ENCODE data around the gene BYSL. TPM values are rescaled to one million over a fixed set of nuclear protein-coding genes. Genes with fewer than 3 reads are reported as not detected.

Gene BYSL
- total and polyA plus RNA-seq, 4 donors = 5.4 to 11.6 (median 8.6) TPM

- no peak for DNase-seq (ENCODE audit: low spot score)
- Histone ChIP-seq H3K9ac (ENCODE audit: low read depth in 1 of 2, low read length in 2 of 2) (no peak overlapping the region), H3K9me3 (ENCODE audit: control insufficient read depth in 4 of 4, low read length in 3 of 4) (no peaks in the 10 kb centered on the region), H3K4me3 (ENCODE audit: low read depth in 1 of 3, low read length in 3 of 3) (no peak overlapping the region), H3K27me3 (ENCODE audit: control insufficient read depth in 4 of 4, insufficient read depth in 4 of 4, low read length in 3 of 4) (no peaks in the 10 kb centered on the region), H3K27ac (ENCODE audit: low read depth in 1 of 2, low read length in 2 of 2) (no peak overlapping the region), H3K4me1 (ENCODE audit: control insufficient read depth in 4 of 4, insufficient read depth in 4 of 4, low read length in 3 of 4) (peaks cover 3 to 27% (median 14%) of the 10 kb centered on the region in 4 donors), H3K36me3 (ENCODE audit: control insufficient read depth in 4 of 4, insufficient read depth in 3 of 4, low read depth in 1 of 4, low read length in 3 of 4) (no peaks in the 10 kb centered on the region)
- no peak for TF ChIP-seq FOXA2 (IDR thresholded peaks at IDR 0.05)
- TF ChIP-seq NR2F2 (IDR thresholded peaks at IDR 0.05) = no peak
- no peak for TF ChIP-seq JUND (IDR thresholded peaks at IDR 0.05)
- TF ChIP-seq FOXA1 (IDR thresholded peaks at IDR 0.05) = no peak
- no peak for TF ChIP-seq HNF4A (conservative IDR thresholded peaks at IDR 0.05)
- TF ChIP-seq ATF3 (IDR thresholded peaks at IDR 0.05) = no peak
- no peak for TF ChIP-seq GABPA (IDR thresholded peaks at IDR 0.05 in 1 of 2, conservative IDR thresholded peaks at IDR 0.05 in 1 of 2)
- TF ChIP-seq EGR1 (IDR thresholded peaks at IDR 0.05; ENCODE audit: low read depth in 2 of 2) = no peak
- no peak for TF ChIP-seq CTCF (IDR thresholded peaks at IDR 0.05; ENCODE audit: low read depth, low read length, missing input control)
- TF ChIP-seq ZBTB33 (IDR thresholded peaks at IDR 0.05) = no peak
- no peak for TF ChIP-seq YY1 (IDR thresholded peaks at IDR 0.05)
- TF ChIP-seq HNF4G (IDR thresholded peaks at IDR 0.05) = no peak
- TF ChIP-seq RXRA (IDR thresholded peaks at IDR 0.05) = no peak
- TF ChIP-seq SP1 (IDR thresholded peaks at IDR 0.05) = no peak
- TF ChIP-seq TAF1 (conservative IDR thresholded peaks at IDR 0.05) = no peak
- no peak for TF ChIP-seq MAX (IDR thresholded peaks at IDR 0.05)
- no peak for TF ChIP-seq RAD21 (IDR thresholded peaks at IDR 0.05)
Measured at GRCh38 chr6:41943456-41943855, 22.2 kb downstream of the BYSL start.

GRCh38 chr6:41947581-41948220, 26.4 kb downstream of the BYSL start:
- H3K27ac ChIP-seq (ENCODE audit: low read depth in 1 of 2, low read length in 2 of 2) = no peak overlapping the region
- no peaks in the 10 kb centered on the region for H3K9me3 ChIP-seq (ENCODE audit: control insufficient read depth in 4 of 4, low read length in 3 of 4)
- no peak for DNase-seq (ENCODE audit: low spot score)
- no peak overlapping the region for H3K4me3 ChIP-seq (ENCODE audit: low read depth in 1 of 3, low read length in 3 of 3)
- TF ChIP-seq SP1 (IDR thresholded peaks at IDR 0.05) (no peak), HNF4A (conservative IDR thresholded peaks at IDR 0.05) (no peak), FOXA1 (IDR thresholded peaks at IDR 0.05) (no peak), TAF1 (conservative IDR thresholded peaks at IDR 0.05) (no peak)
- no peaks in the 10 kb centered on the region for H3K4me1 ChIP-seq (ENCODE audit: control insufficient read depth in 4 of 4, insufficient read depth in 4 of 4, low read length in 3 of 4)
- no peaks in the 10 kb centered on the region for H3K27me3 ChIP-seq (ENCODE audit: control insufficient read depth in 4 of 4, insufficient read depth in 4 of 4, low read length in 3 of 4)
- H3K36me3 ChIP-seq (ENCODE audit: control insufficient read depth in 4 of 4, insufficient read depth in 3 of 4, low read depth in 1 of 4, low read length in 3 of 4) = no peaks in the 10 kb centered on the region
- H3K9ac ChIP-seq (ENCODE audit: low read depth in 1 of 2, low read length in 2 of 2) = no peak overlapping the region
- 86% methylated on average over 10 of the region's 10 CpGs for WGBS

Data from liver (tissue), 9 donors.